ENCODE data around the gene CANT1. TPM values are rescaled to one million over a fixed set of nuclear protein-coding genes. Genes with fewer than 3 reads are reported as not detected.

CANT1 gene
- total and polyA plus RNA-seq, 4 donors: 6.2 to 20.0 (median 16.4) TPM

GRCh38 chr17:79000396-79001189 is 9.0 kb downstream of the CANT1 start:
- H3K9me3 ChIP-seq (ENCODE audit: control insufficient read depth in 4 of 4, low read length in 3 of 4): no peaks in the 10 kb centered on the region
- H3K4me3 ChIP-seq (ENCODE audit: low read depth in 1 of 3, low read length in 3 of 3): no peak overlapping the region
- peaks cover 6 to 27% (median 8%) of the 10 kb centered on the region in 4 donors for H3K36me3 ChIP-seq (ENCODE audit: control insufficient read depth in 4 of 4, insufficient read depth in 3 of 4, low read depth in 1 of 4, low read length in 3 of 4)
- H3K27ac ChIP-seq (ENCODE audit: low read depth in 1 of 2, low read length in 2 of 2): no peak overlapping the region
- DNase-seq (ENCODE audit: low spot score): no peak
- WGBS: 90% methylated on average over 25 of the region's 25 CpGs
- H3K27me3 ChIP-seq (ENCODE audit: control insufficient read depth in 4 of 4, insufficient read depth in 4 of 4, low read length in 3 of 4): no peaks in the 10 kb centered on the region
- TF ChIP-seq RXRA (IDR thresholded peaks at IDR 0.05) (no peak), FOXA1 (IDR thresholded peaks at IDR 0.05) (no peak), YY1 (IDR thresholded peaks at IDR 0.05) (no peak), HNF4A (conservative IDR thresholded peaks at IDR 0.05) (no peak), ZBTB33 (IDR thresholded peaks at IDR 0.05) (no peak), EGR1 (IDR thresholded peaks at IDR 0.05; ENCODE audit: low read depth in 2 of 2) (no peak), FOXA2 (IDR thresholded peaks at IDR 0.05) (no peak)
- H3K9ac ChIP-seq (ENCODE audit: low read depth in 1 of 2, low read length in 2 of 2): no peak overlapping the region
- peaks cover 0 to 2% (median 0%) of the 10 kb centered on the region in 4 donors for H3K4me1 ChIP-seq (ENCODE audit: control insufficient read depth in 4 of 4, insufficient read depth in 4 of 4, low read length in 3 of 4)

GRCh38 chr17:78999947-79000395 is 9.6 kb downstream of the CANT1 start:
- no peaks in the 10 kb centered on the region for H3K27me3 ChIP-seq (ENCODE audit: control insufficient read depth in 4 of 4, insufficient read depth in 4 of 4, low read length in 3 of 4)
- WGBS: 96% methylated on average over 12 of the region's 12 CpGs
- peaks cover 8 to 27% (median 9%) of the 10 kb centered on the region in 4 donors for H3K36me3 ChIP-seq (ENCODE audit: control insufficient read depth in 4 of 4, insufficient read depth in 3 of 4, low read depth in 1 of 4, low read length in 3 of 4)
- TF ChIP-seq HNF4G (IDR thresholded peaks at IDR 0.05) (no peak), ATF3 (IDR thresholded peaks at IDR 0.05) (no peak), NR2F2 (IDR thresholded peaks at IDR 0.05) (no peak), YY1 (IDR thresholded peaks at IDR 0.05) (no peak), JUND (IDR thresholded peaks at IDR 0.05) (no peak), ZBTB33 (IDR thresholded peaks at IDR 0.05) (no peak), TAF1 (conservative IDR thresholded peaks at IDR 0.05) (no peak), CTCF (IDR thresholded peaks at IDR 0.05; ENCODE audit: low read depth, low read length, missing input control) (no peak), MAX (IDR thresholded peaks at IDR 0.05) (no peak), GABPA (IDR thresholded peaks at IDR 0.05 in 1 of 2, conservative IDR thresholded peaks at IDR 0.05 in 1 of 2) (no peak)
- no peak overlapping the region for H3K9ac ChIP-seq (ENCODE audit: low read depth in 1 of 2, low read length in 2 of 2)
- H3K4me1 ChIP-seq (ENCODE audit: control insufficient read depth in 4 of 4, insufficient read depth in 4 of 4, low read length in 3 of 4): no peaks in the 10 kb centered on the region
- no peak overlapping the region for H3K27ac ChIP-seq (ENCODE audit: low read depth in 1 of 2, low read length in 2 of 2)
- no peaks in the 10 kb centered on the region for H3K9me3 ChIP-seq (ENCODE audit: control insufficient read depth in 4 of 4, low read length in 3 of 4)
- no peak for DNase-seq (ENCODE audit: low spot score)
- H3K4me3 ChIP-seq (ENCODE audit: low read depth in 1 of 3, low read length in 3 of 3): no peak overlapping the region

Data from liver (tissue), 9 donors.